ENCODE data around the gene PRKCA.

PRKCA gene

DNA sequence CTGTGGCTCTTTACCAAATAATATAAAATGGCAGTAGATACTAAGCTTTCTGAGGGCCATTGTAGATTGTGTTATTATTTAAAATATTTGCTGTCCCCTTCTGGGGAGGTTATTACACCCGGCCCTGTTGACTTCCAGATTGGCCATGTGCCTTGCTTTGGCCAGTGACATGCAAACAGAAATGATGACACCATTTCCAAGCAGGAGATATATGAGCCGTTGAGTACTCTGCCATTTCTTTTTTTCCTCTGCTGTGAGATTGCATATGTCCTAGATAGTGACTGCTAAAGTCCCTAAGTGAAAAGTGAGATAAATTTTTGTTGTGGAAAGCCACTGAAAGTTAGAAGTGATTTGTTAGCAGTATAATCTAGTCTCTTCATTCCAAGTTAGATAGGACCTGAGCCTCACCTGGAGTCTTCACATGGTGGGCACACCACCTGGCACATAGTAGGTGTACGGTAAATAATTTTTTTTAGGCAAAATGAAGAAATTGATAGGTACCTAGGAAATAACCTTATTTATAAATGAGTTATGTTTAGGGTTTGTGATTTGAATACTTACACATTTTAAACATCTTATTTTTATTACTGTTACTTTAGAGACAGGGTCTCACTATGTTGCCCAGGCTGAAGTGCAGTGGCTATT is 328.5 kb downstream of the PRKCA start:
- H3K4me1 Mint-ChIP-seq = peaks cover 75% of the 10 kb centered on the region
- H3K27me3 Mint-ChIP-seq = no peaks in the 10 kb centered on the region
- DNase-seq (no peak), ATAC-seq (no peak)
- H3K4me3 Mint-ChIP-seq = no peak overlapping the region
- H3K27ac Mint-ChIP-seq = no peak overlapping the region
- H3K9me3 Mint-ChIP-seq = no peaks in the 10 kb centered on the region

GRCh38 chr17:66632731-66633130 is 330.3 kb downstream of the PRKCA start:
- H3K4me1 Mint-ChIP-seq = peaks cover 71% of the 10 kb centered on the region
- peak overlapping the region in 1 of 2 donors; percentile 17 for H3K4me3 Mint-ChIP-seq

DNA sequence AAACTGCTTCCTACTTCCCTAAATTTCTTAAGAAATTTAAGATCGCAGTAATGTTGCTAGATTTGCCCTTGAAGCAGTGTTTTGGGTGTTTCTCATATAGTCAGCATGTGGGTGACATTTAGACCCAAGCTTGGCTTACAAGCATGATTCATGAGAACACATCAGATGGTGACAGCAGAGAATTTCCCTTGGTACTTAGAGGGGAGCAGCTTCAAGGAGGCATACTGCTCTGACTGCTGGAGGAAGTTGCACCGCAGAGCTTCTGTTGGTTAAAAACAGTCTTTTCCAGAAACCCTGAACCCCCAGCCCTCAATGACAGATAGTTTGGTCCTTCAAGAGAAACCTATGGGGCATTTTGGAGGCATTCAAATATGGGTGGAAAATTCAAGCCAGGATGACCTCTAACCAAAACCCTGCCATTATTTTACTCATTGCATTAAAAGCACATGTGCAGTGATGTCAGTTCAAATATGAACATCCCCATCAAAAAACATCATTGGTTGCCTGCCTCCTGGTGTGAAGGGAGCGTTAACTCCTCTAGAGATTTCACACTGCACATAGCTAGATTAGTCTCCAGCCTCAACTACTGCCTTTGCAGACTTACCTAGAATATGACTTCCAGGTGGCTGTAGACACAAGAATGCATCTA is 331.0 kb downstream of the PRKCA start:
- no peaks in the 10 kb centered on the region for H3K9me3 Mint-ChIP-seq
- H3K27ac Mint-ChIP-seq = peak overlapping the region in 1 of 2 donors; percentile 61
- ATAC-seq (peak; percentile 99), DNase-seq (peak; percentile 46 to 79)
- H3K4me3 Mint-ChIP-seq = peak overlapping the region; percentile 17 to 49
- peaks cover 75% of the 10 kb centered on the region for H3K4me1 Mint-ChIP-seq
- no peaks in the 10 kb centered on the region for H3K27me3 Mint-ChIP-seq

More at GRCh38 chr17:66632731-66633130, 330.3 kb downstream of the PRKCA start:
- H3K9me3 Mint-ChIP-seq = no peaks in the 10 kb centered on the region
- DNase-seq (no peak), ATAC-seq (no peak)
- no peaks in the 10 kb centered on the region for H3K27me3 Mint-ChIP-seq
- H3K27ac Mint-ChIP-seq = peak overlapping the region in 1 of 2 donors; percentile 65

- Mint-ChIP-seq H3K27ac (no peak overlapping the region), H3K27me3 (no peaks in the 10 kb centered on the region), H3K4me1 (peaks cover 77% of the 10 kb centered on the region), H3K4me3 (no peak overlapping the region), H3K9me3 (no peaks in the 10 kb centered on the region)
- DNase-seq (no peak), ATAC-seq (no peak)
These were observed 331.8 kb downstream of the PRKCA start for GRCh38 chr17:66634193-66634592.

- H3K27me3 Mint-ChIP-seq = no peaks in the 10 kb centered on the region
- no peak overlapping the region for H3K4me3 Mint-ChIP-seq
- H3K4me1 Mint-ChIP-seq = peaks cover 66% of the 10 kb centered on the region
- no peaks in the 10 kb centered on the region for H3K9me3 Mint-ChIP-seq
- H3K27ac Mint-ChIP-seq = no peak overlapping the region
- DNase-seq (no peak), ATAC-seq (no peak)
These were observed 333.1 kb downstream of the PRKCA start for GRCh38 chr17:66635386-66636045.

- H3K4me1 Mint-ChIP-seq = peaks cover 60% of the 10 kb centered on the region
- no peaks in the 10 kb centered on the region for H3K27me3 Mint-ChIP-seq
- DNase-seq (no peak), ATAC-seq (no peak)
- no peaks in the 10 kb centered on the region for H3K9me3 Mint-ChIP-seq
- no peak overlapping the region for H3K27ac Mint-ChIP-seq
- no peak overlapping the region for H3K4me3 Mint-ChIP-seq
These were observed 333.7 kb downstream of the PRKCA start for GRCh38 chr17:66636111-66636510.

DNA sequence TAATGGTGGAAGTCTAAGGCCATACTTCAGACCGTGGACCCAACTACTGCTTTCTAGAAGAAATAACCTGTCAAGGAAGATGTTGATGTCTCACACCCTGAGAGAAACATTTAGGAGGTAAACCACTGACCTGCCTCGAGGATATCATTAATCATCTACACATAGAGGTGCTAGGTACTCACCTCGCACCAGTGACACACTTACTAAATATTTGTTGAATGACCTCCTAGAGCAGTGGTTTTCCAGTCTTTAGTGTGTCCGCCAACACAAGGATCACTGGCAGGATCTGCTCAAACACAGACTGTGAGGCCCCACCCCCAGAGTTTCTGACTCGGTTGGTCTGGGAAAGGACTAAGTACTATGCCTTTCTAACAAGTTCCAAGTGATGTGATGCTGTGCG is 335.1 kb downstream of the PRKCA start:
- H3K27ac Mint-ChIP-seq = no peak overlapping the region
- no peaks in the 10 kb centered on the region for H3K27me3 Mint-ChIP-seq
- ATAC-seq (no peak), DNase-seq (no peak)
- H3K9me3 Mint-ChIP-seq = no peaks in the 10 kb centered on the region
- H3K4me3 Mint-ChIP-seq = no peak overlapping the region
- peaks cover 54% of the 10 kb centered on the region for H3K4me1 Mint-ChIP-seq

GRCh38 chr17:66638707-66639479 is 336.5 kb downstream of the PRKCA start:
- Mint-ChIP-seq H3K9me3 (no peaks in the 10 kb centered on the region), H3K27me3 (no peaks in the 10 kb centered on the region), H3K4me3 (no peak overlapping the region), H3K4me1 (peaks cover 44% of the 10 kb centered on the region), H3K27ac (no peak overlapping the region)
- ATAC-seq (no peak), DNase-seq (no peak)

DNA sequence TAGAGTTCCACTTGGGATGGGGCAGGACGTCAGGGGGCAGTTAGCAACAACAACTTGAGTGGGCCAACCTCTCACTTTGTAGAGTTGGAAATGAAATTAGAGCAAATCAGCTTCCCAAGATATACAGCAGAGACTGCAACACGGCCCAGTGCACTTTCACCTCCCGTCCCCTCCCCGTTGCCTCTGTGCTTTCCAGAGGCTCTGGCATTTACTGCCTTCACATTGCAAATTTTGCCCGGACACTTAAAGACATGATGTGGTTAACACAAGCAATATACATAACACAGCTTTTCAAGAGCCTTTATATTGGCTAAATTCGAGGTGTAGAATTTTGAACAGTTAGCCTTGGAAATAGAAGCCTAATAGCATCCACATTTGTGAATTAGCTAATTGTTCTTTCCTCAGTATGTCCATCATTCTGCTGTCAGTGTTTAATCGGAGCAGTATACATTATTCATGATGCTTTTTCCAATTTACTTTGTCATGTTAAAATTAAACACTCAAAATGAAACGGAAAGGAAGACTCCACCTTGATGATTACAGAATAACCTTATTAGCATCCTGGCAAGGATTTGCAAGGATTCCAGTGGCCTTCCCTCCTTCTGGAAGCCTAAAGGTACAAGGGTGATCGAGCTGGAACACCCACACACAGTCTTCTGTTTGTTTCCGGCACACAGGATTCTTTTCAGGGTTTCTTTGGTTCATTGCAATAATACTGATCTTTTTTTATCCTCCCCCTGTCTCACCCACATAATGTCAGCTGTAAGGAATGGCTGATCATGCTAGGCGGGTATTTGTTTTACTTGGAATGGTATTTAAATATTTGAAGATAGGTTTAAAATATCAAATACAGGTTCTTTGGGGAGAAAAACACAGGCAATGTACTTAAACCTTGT is 341.6 kb downstream of the PRKCA start:
- Mint-ChIP-seq H3K4me1 (peaks cover 11% of the 10 kb centered on the region), H3K27me3 (no peaks in the 10 kb centered on the region), H3K9me3 (no peaks in the 10 kb centered on the region), H3K27ac (peak overlapping the region in 1 of 2 donors; percentile 50), H3K4me3 (no peak overlapping the region)
- no peak for ATAC-seq
- DNase-seq = no peak

- H3K4me1 Mint-ChIP-seq = peaks cover 11% of the 10 kb centered on the region
- no peak overlapping the region for H3K27ac Mint-ChIP-seq
- no peaks in the 10 kb centered on the region for H3K27me3 Mint-ChIP-seq
- no peaks in the 10 kb centered on the region for H3K9me3 Mint-ChIP-seq
- DNase-seq (no peak), ATAC-seq (no peak)
- no peak overlapping the region for H3K4me3 Mint-ChIP-seq
These were observed 342.8 kb downstream of the PRKCA start for GRCh38 chr17:66645259-66645658.

GRCh38 chr17:66647391-66647983 is 345.1 kb downstream of the PRKCA start:
- Mint-ChIP-seq H3K27ac (no peak overlapping the region), H3K9me3 (no peaks in the 10 kb centered on the region), H3K27me3 (no peaks in the 10 kb centered on the region), H3K4me1 (peaks cover 17% of the 10 kb centered on the region), H3K4me3 (no peak overlapping the region)
- DNase-seq = no peak
- ATAC-seq = no peak

- H3K27me3 Mint-ChIP-seq = no peaks in the 10 kb centered on the region
- H3K4me1 Mint-ChIP-seq = peaks cover 38% of the 10 kb centered on the region
- DNase-seq (no peak), ATAC-seq (no peak)
- H3K27ac Mint-ChIP-seq = peak overlapping the region; percentile 68 to 77
- no peaks in the 10 kb centered on the region for H3K9me3 Mint-ChIP-seq
- no peak overlapping the region for H3K4me3 Mint-ChIP-seq
These were observed 347.6 kb downstream of the PRKCA start for GRCh38 chr17:66649818-66650543.

GRCh38 chr17:66650544-66650877 is 348.1 kb downstream of the PRKCA start:
- peak overlapping the region in 1 of 2 donors; percentile 49 for H3K27ac Mint-ChIP-seq
- H3K9me3 Mint-ChIP-seq = no peaks in the 10 kb centered on the region
- ATAC-seq (no peak), DNase-seq (no peak)
- peaks cover 43% of the 10 kb centered on the region for H3K4me1 Mint-ChIP-seq
- no peaks in the 10 kb centered on the region for H3K27me3 Mint-ChIP-seq
- H3K4me3 Mint-ChIP-seq = no peak overlapping the region

DNA sequence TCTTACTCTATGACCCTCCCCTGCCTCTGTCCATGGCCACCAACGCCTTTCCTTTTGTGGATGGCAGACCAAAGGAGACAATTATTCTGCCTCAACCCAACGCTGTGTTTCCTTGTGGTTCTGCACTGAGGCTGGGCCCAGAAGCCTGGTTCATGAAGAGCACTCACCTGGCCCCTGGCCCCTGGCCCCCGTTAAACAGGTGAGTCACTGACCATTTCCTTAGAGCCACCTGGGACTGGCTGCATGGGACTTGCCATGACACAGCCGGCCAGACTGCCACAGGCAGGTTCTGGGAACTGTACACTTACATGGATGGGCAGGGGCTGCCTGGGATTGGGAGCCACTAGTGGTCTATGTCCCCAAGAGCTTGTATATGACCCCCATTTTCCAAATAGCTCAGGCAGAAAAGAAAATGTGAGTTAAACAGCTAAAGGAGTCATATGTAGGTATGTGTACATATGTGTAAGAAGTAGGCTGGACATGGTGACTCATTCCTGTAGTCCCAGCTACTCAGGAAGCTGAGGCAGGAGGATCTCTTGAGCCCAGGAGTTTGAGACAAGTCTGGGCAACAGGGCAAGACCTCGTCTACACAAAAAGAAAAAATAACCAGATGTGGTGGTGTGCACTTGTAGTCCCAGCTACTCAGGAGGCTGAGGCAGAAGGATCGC is 350.6 kb downstream of the PRKCA start:
- DNase-seq = no peak
- Mint-ChIP-seq H3K9me3 (peaks cover 10 to 15% of the 10 kb centered on the region in 2 donors), H3K4me3 (peak overlapping the region in 1 of 2 donors; percentile 27), H3K27ac (peak overlapping the region; percentile 14 to 24), H3K4me1 (peaks cover 54% of the 10 kb centered on the region), H3K27me3 (no peaks in the 10 kb centered on the region)
- ATAC-seq = peak; percentile 85

Data from stimulated activated naive CD8-positive, alpha-beta T cell treated with anti-CD3 and anti-CD28 coated beads, Interleukin-15, amount 100 ng/mL, for 72 hours (primary cell).